RCC 7860 (cell line): ENCODE measurements around the gene CA9.

Experiments
- DNase-seq: peaks from one replicate; pipeline ENCODE4 v3.0.0-alpha.2; 2015; ENCODE audit warnings: low spot score
- FAIRE-seq: peaks from 2 replicates; lab custom pipeline; 2012; peaks lifted over from hg19 to GRCh38; lab: Jason Lieb, UNC

CA9 gene

GRCh38 chr9:35690614-35691333 is 17.0 kb downstream of the CA9 start:
- DNase-seq, result no peak
- no peak for FAIRE-seq

- no peak for DNase-seq
- FAIRE-seq, result no peak
Measured at GRCh38 chr9:35691334-35691650, 17.6 kb downstream of the CA9 start.

- FAIRE-seq (no peak), DNase-seq (no peak)
Measured at GRCh38 chr9:35691757-35692301, 18.1 kb downstream of the CA9 start.

- no peak for FAIRE-seq
Measured at GRCh38 chr9:35695943-35696401, 22.2 kb downstream of the CA9 start.

GRCh38 chr9:35696520-35697215 is 22.9 kb downstream of the CA9 start:
- DNase-seq, result peak; percentile 29
- FAIRE-seq, result no peak

More at GRCh38 chr9:35695943-35696401, 22.2 kb downstream of the CA9 start:
- DNase-seq, result no peak

GRCh38 chr9:35697486-35697885 is 23.8 kb downstream of the CA9 start:
- DNase-seq (no peak), FAIRE-seq (no peak)

- no peak for FAIRE-seq
Measured at GRCh38 chr9:35698231-35698630, 24.5 kb downstream of the CA9 start.

GRCh38 chr9:35700031-35700430 is 26.3 kb downstream of the CA9 start:
- DNase-seq, result no peak
- no peak for FAIRE-seq

More at GRCh38 chr9:35698231-35698630, 24.5 kb downstream of the CA9 start:
- DNase-seq, result no peak

- FAIRE-seq, result no peak
- no peak for DNase-seq
Measured at GRCh38 chr9:35700942-35701341, 27.2 kb downstream of the CA9 start.

GRCh38 chr9:35702696-35703095 is 29.0 kb downstream of the CA9 start:
- no peak for FAIRE-seq

GRCh38 chr9:35703906-35704672 is 30.4 kb downstream of the CA9 start:
- FAIRE-seq (no peak), DNase-seq (no peak)

More at GRCh38 chr9:35702696-35703095, 29.0 kb downstream of the CA9 start:
- no peak for DNase-seq

- no peak for DNase-seq
- FAIRE-seq, result no peak
Measured at GRCh38 chr9:35705372-35705771, 31.6 kb downstream of the CA9 start.

GRCh38 chr9:35705836-35706430 is 32.2 kb downstream of the CA9 start:
- FAIRE-seq (no peak), DNase-seq (no peak)

GRCh38 chr9:35706951-35707350 is 33.2 kb downstream of the CA9 start:
- DNase-seq (no peak), FAIRE-seq (no peak)

GRCh38 chr9:35708146-35708545 is 34.4 kb downstream of the CA9 start:
- DNase-seq (no peak), FAIRE-seq (no peak)

GRCh38 chr9:35710818-35711500 is 37.2 kb downstream of the CA9 start:
- FAIRE-seq (no peak), DNase-seq (no peak)

GRCh38 chr9:35711501-35712428 is 38.0 kb downstream of the CA9 start:
- no peak for FAIRE-seq
- DNase-seq, result no peak

- FAIRE-seq (no peak), DNase-seq (no peak)
Measured at GRCh38 chr9:35712762-35713400, 39.2 kb downstream of the CA9 start.

GRCh38 chr9:35713578-35713977 is 39.9 kb downstream of the CA9 start:
- no peak for FAIRE-seq
- no peak for DNase-seq
